Stimulated activated CD8-positive, alpha-beta memory T cell treated with anti-CD3 and anti-CD28 coated beads, Interleukin-12 subunit alpha, Interleukin-12 subunit beta, amount 100 ng/mL, for 24 hours (primary cell): ENCODE results near the gene EGFL8.
"Not testable (repeated sequence)": the region's sequence is repeated elsewhere in the genome, so short reads cannot be mapped to it uniquely, and the experiment has no call there.

ENCODE experiments used
- DNase-seq: peaks from one replicate; pipeline ENCODE4 v3.0.0-alpha.2; 2020; ENCODE audit errors: extremely low read depth

The EGFL8 gene

DNA sequence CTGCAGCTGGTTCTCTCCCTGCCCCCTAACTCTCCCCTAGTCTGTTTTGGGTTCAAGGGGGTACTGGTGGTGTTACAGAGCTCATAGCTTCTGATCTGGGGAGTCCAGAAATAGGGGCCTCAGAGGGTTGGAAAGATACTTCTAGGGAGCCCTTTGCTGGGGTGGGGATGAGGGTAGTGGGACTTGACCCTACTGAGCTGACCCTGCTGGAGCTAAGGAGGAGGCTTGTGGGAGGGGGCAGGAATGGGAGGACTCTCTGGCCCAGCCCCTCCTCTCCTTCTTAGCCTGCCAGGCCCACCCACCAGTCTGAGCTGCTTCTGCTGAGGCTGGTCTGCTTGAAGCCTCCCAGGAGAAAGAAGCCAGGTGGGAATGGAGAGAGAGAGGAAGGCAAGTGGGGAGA lies at the start of gene EGFL8:
Gene EGFL8, plus strand, starts transcription at position 301 of the 400 bp plus-strand sequence. CDS start 1,571 bp downstream, outside the sequence.
- no peak for DNase-seq

DNA sequence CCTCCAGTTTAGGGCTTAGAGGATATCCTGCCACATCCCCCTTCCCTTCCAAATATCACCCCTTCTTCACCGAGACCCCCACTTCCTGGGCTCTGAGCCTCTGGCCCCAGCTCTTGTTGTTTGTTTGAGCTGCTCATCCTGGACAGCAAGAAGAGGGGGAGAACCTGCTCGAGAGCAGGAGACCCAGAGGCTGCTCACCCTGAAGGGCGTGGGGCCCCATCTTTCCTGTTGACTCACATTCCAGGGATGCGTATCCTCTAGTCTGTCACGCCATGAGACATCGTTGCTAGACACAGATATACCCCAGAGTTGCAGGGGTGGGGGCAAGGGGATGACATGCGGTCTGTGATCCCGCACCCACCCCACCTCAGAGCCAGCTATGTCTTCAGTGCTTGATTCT lies 49.6 kb upstream of the EGFL8 start:
- DNase-seq: no peak

DNA sequence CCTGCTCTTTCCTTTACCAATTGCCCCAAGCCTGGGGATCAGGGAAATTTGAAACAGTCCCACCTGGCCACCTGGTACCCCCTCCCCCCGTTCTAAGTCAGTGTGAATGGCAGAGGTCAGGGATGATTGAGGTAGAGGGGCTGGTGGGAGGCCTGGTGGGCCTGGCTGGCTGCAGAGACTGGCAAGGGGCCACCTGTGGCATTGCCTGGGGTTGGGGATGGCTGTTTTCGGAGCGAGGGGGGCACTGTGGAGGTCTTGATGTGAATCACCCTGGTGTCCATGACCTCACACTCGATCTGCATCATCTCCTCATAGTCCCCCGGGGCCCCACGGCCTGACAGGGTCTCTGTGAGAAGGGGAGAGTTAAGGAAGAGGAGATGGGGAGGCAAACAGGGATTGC lies 48.8 kb upstream of the EGFL8 start:
- no peak for DNase-seq

DNA sequence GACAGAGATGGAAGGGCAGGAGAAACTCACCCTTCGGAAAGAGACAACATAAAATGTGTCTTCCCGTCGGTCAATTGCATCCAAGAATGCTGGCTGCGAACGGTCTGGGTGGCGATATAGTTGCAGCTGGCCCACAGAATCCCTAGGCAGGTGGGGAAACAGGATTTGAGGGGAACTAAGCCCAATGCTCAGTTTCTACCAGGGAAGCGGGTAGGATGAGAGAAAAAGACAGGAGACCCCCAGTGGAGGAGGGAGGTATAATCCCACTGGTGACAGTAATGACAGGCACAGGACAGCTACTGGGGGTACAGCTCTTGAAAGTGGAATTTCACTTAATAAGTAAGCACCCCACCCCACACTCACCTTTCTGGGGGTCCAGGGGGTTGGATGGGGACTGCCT lies 47.7 kb upstream of the EGFL8 start:
- DNase-seq: no peak

DNA sequence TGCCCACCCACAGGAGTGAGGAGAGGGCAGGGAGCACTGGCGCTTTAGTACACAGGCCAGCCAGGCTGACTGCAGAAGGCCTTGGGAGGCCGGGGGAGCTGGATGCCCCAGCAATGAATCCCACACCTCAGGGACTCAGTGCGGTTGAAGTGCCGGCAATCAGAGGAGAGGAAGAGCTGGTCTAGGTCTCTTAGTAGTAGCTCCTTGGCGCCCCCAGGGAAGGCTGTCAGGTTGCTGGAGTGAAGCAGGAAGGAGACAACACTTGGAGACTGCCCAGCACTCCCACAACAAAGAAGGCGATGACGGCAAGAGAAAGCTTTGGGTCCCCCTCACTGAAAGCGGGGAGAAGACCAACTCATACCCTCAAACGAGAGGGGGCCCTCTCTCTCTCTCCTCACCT lies 46.9 kb upstream of the EGFL8 start:
- DNase-seq: no peak

DNA sequence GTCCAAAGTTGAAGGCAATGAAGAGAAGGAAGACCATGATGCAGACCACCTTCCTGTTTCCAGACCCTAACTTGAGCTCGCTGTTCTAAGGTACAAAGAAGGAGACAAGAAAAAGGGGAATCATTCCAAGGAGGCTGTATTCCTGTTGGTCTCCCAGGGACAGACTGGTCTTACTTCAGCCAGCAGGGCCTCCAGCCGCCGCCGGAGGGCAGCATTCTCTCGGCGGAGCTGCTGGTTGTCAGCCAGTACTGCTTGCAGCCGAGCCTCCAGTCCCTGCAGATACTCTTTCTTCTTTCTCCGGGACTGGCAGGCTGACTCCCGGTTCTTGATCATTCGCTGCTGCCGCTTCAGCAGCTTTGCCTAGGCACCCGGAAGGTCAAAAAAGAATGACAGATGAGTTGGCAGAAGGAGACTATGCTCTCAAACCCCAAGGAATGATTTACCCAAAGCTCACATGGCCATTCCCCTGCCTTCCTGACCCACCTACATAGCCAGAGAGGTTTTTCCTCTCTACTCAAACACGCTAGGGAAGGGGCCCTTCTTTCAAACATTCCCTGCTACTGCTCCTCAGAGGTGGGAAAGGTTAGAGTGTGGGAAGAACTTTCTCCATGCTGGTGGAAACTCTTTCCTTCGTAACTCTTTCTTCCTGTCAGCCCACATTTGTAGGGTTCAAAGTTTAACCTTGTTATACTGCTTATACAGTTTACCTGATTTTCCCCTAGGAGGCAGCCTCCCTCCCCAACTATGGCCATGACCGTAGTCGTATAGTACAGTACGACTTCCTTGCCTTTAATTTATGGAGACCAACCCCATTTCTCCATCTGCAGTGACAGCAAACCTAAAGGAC lies 45.4 kb upstream of the EGFL8 start:
- DNase-seq: peak; percentile 22

DNA sequence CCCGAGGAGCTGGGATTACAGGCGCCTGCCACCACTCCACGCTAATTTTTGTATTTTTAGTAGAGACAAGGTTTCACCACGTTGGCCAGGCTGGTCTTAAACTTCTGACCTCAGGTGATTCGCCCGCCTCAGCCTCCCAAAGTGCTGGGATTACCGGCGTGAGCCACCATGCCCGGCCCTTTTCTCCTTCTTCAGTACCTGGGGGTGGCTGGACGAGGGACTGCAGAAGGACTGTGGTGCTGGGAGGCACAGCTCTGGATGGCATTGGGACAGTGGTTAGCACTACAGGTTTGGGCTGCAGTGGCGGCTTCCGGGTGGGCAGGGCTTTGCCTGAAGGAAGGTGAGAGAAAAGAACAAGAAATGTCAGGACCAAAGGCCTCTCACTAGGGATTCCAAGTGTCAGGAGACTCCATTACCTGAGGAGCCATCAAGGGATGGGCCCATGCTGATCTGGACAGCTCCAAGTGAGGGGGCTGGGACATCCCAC lies 43.8 kb upstream of the EGFL8 start:
- no peak for DNase-seq

DNA sequence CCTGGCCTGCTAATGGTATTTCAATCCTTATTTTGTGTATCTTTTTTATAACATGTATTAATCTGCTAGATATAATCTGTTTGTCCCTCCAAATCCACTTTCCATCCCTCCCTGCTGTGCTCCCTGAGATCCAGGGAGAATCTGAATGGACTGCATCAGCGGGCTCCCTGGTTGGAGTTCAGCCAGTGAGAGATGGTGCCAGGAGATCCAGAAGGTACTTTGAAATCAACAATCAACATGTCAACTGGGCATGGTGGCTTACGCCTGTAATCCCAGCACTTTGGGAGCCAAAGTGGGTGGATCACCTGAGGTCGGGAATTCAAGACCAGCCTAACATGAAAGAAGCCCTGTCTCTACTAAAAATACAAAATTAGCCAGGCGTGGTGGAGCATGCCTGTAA lies 40.7 kb upstream of the EGFL8 start:
- DNase-seq: no peak

DNA sequence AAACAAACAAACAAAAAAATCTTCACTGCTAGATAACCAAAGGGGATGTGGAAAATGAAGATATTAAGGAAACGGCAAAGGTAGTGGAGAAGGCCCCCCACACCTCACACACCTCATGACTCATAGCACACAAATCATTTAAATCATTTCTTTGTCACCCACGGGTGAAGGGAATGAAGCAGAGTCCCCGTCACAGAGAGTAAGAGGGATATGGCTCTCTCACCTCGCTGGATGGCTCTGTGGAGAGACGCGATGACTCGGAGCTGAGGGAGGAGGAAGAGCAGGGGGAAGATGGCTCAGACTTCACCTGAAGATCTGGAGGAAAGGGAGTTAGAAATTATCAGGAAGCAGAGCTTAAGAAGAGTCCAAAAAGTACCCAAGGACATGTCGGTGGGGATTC lies 37.5 kb upstream of the EGFL8 start:
- no peak for DNase-seq

DNA sequence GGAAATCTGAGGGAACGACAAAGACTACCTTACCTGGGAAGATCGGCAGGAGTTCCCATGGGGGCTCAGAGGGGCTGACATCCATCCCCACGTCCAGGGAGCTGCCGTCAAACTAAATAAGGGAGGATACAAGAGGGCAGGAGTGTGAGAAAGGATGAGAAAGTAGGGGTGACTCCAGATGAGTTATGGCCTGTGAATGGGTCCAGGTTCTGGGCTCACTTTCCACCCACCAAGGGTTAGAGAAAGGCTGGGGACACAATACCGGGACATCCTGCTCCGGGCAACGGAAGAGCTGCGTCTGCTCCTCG lies 37.0 kb upstream of the EGFL8 start:
- DNase-seq: no peak

DNA sequence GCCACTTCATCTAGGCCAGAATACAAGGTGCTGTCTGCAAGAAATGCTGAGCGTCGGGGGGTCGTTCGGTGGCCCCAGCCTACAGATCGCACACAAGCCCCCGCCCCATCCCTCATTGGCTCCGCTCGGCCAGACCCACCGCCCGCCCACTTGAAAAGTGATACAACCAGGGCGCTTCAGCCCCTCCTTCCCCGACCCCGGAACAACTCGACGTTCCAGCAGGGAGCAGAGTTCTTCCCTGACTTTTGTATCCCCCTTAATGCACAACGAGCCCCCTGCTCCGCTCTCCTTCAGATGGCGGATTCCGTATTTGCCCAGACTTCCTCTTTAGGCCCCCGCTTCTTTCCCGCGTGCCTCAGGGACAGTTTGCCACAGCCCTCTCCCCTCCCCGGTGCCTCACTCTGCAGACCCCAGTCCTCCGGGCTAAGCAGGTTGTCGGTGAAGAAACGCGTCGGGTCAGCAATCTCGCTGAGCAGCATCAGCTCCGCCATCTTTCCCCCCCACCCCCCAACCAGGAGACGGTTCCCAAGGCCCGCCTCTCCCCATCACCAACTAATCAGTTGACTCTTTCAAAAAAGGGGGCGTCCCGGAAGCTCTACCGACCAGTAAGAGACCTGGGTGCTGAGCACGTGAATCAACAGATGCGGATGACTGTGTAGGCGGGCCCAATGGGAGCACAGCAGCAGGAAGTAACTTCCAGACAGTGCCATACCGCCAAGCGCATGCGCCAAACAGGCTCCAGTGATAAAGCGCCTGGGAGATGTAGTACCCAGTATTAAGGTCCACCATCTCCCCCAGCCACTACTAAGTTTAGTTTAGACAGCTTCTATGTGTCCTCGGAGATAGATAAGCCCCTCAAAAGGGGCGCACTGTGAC lies 36.4 kb upstream of the EGFL8 start, which contains the start of gene ATF6B:
Gene ATF6B, minus strand, starts transcription at position 530 of the 876 bp plus-strand sequence. Its CDS starts 39 bp downstream, at position 491.
- DNase-seq: peak; percentile 97

DNA sequence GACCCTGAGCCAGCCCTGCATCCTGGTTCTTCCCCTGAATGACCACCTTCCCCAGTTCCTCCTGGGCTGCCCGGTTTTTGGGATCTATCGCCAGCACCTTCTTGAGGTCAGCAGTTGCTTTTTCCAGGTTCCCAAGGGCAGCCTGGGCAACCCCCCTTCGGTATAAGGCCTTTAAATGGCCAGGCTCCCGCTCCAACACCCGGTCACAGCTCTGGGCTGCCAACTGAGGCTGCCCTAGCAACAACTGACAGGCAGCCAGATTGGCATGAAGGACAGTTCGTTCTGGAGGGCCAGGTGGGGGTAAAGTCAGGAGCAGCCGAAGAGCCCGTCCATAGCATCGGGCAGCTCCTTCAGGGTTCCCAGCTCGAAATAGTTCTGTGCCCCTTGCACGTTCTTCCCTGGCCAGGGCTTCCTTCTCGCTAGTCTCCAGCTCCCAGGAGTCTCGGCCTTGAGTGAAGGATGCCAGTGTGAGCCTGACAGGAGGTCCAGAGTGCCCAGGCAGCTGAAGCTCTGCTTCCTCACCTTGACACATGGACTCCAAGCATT lies 35.6 kb upstream of the EGFL8 start:
- DNase-seq: no peak

DNA sequence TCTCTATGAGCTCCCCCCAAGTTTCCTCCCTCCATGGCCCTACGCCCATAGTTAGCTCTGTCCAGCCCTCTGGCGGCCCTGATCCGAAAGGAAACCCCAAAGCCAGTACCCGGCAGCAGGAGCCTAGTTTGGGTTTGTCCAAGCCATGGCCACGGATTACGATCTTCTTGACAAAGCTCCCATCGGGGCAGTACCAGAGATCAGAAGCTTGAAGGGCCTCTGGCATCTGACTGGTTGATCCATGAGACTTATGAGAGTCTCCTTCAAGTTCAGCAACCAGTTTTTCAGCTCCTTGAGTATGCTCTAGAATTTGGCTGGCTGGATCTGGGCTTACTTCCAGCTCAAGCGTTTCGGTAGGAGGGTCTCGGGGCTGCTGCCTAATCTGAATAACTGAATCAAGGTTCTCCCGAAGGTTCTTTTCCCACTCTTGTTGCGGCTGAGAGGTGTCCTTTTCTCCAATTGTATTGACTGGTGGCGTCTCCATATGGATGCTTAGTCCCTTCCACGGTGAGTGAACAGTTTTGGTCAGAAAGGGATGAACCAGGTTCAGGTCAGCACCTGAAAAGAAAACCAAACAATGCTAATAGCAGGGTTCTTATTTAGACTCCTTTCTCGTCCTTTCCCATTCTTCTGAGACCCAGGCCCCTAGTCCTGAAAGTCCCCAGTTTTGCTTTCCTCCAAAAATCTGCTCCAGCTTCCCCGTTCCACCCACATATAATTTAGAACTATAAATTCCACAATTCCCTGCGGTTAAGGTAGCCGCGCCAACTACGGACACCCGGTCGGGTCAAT lies 34.9 kb upstream of the EGFL8 start:
- no peak for DNase-seq

DNA sequence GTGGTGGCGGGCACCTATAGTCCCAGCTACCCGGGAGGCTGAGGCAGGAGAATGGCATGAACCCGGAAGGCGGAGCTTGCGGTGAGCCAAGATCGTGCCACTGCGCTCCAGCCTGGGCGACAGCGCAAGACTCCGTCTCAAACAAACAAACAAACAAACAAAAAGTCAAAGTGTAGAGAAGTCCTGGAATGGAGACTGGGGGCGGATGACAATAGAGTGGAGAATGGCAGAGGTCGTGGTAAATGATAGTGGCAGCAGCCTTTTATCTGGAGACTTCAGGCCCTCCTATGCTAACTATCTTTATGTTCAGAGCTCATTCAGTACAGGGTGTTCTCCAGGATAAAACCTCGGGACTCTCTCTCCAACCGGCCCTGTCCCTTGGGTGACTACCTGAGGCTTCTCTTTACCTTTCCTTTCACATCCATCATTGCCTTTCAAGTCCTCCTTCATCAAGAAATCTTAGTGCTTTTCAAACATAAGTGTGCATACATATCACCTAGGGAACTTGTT lies 32.9 kb upstream of the EGFL8 start:
- DNase-seq: no peak

DNA sequence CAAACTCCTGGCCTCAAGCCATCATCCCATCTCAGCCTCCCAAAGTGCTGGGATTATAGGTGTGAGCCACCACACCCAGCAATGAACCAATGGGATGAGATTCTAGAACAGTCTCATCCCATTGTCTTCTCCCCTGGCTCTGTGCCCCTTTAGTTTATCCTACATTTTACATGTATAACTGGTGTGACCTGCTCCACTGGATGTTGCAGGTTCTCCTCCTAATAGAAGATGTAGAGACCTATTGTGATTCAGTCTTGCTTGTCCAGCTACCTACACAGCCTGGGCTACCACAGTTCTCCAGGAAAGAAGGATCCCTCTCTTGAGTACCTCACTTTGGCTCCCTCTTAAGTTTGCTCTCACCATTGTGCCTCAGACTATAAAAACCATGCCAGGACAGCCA lies 32.3 kb upstream of the EGFL8 start:
- no peak for DNase-seq

DNA sequence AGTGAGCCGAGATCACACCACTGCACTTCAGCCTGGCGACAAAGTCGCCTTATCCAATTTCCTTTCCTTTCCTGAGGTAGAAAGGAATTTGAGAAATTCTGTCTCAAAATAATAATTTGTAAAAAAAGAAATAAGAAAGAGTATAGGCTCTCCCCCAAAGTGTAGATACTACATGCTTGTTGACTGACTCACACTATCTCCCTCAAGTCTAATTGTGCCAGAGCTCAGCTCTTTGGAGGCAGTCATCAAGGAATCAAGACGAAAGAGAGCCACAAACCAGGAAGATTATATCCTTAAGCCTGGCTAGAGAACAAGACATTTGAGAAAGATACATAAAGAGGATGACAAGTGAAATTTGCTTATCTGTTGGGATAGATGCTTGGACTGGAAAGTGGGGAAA lies 30.6 kb upstream of the EGFL8 start:
- no peak for DNase-seq

DNA sequence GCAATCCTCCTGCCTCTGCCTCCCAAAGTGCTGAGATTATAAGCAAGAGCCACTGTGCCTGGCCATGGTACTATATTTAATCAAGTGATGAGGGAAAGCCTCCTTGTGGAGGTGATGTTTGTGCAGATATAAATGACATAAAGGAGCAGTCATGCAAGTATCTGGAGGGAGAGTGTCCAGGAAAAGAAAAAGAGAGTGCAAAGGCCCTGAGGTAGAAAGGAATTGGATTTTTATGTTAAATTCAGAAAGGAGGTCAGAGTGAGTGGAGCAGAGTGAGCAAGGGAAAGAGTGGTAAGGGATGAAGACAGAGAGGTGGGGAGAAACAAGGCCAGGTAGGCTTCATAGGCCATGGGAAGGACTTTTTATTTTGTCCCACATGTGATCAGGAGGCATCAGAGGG lies 26.9 kb upstream of the EGFL8 start:
- no peak for DNase-seq

DNA sequence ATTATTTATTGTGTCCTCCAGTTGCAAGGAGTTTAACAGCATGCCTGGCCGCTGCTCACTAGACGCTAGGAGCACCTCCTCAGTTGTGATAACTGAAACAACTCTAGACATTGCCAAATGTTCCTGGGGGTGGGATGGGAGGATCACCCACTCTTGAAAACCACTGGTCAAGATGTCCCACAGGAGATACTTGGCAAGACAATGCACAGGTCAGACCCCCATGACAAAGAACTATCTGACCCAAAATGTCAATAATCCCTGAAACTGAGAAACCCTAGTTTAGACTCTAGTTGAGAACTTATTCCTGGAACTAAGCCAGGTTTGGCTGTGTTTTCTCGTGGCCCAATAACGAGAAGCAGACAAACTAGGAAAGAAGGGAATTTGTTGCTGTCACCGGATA lies 24.8 kb upstream of the EGFL8 start:
- DNase-seq: no peak

DNA sequence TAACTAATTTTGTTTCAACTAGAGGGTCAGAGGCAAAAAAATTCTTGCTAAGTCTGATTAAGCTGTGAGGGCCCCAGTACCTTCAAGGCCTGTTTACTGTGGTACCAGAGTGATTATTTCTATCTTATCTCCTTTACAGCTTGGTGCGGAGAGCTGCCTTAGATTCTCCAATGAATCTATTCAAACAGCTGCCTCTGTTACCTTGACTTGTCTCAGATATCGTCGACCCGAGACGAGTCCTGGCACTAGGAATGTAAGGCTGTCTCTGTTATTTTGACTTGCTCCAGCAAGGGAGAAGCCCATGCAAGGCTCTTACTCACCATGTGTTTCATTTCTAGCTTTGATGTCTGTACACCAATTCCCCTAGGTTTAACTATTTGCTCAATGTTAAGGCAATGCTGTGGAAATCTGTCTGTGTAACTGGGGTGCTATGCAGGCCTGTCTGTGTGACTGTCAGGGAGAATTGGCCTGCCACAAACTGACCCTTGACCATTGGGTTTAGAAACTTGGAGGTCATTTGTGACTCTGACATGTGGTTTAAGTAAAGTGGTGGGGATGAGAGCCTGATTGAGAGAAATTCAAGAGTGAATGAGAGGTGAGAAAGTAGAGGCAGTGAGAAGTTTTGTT lies 23.9 kb upstream of the EGFL8 start:
- no peak for DNase-seq

DNA sequence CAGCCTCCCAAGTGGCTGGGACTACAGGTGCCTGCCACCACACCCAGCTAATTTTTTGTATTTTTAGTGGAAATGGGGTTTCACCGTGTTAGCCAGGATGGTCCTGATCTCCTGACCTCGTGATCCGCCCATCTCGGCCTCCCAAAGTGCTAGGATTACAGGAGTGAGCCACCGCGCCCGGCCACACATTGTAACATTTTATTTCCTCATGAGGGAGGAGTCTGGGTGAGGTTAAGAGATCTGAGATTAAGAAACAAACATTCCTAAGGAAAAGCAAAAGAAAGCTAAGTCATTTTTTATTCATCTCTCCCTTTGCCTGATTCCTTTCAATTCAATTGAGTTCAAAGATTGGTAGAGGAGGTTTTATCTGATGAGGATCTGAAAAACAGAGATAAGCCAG lies 20.2 kb upstream of the EGFL8 start:
- DNase-seq: not testable (repeated sequence)

DNA sequence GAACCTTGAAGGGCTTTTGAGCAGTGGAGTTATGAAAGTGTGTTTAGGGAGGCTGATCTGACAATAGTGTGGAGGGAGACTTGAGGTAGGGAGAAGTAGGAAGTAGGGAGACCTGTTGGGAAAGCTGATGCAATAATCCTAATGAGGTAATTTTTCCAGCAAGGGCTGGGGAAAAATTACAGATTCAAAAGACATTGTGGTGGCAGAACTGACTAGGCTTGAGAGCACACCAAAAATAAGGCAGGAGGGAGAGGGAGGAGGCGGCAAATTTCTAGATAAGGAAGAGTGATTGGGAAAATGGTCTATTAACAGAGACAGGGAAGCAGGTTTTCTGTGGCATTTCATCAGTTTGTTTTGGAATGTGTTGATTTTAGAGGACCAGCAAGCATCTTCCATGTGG lies 18.1 kb upstream of the EGFL8 start:
- no peak for DNase-seq
